IMR-90 (cell line): ENCODE measurements around the gene MAP3K13. TPM values are rescaled to one million over a fixed set of nuclear protein-coding genes. Genes with fewer than 3 reads are reported as not detected.

Experiments
- ATAC-seq: fragments of 200-7000 bp; cut with Tn5 transposase; 2 replicates; pipeline ENCODE4 v1.9.1; 2020; ENCODE audit warnings: low read depth, mild to moderate bottlenecking, moderate library complexity
- BruUV-seq: library from RNA; stranded (reverse); fragments of 400-500 nt; replicated peaks from 2 replicates; lab custom pipeline; 2021; lab: Mats Ljungman, UMichigan
- CTCF ChIA-PET: fragments of 300-600 bp; formaldehyde crosslinking; extraction: SDS; loops from one replicate; lab custom pipeline; 2021; ENCODE audit warnings: antibody characterized with exemption; lab: Yijun Ruan, JAX
- POLR2A ChIA-PET: fragments of 300-600 bp; sonication (Branson Sonifier 250); formaldehyde crosslinking; loops from one replicate; lab custom pipeline; 2022; ENCODE audit warnings: antibody characterized with exemption; ENCODE audit not compliant: unreplicated experiment; lab: Charles Lee
- DNase-seq: peaks from one replicate; pipeline ENCODE4 v3.0.0; 2013
- H2AFZ ChIP-seq: replicated peaks from 2 replicates; pipeline ENCODE3; 2013; ENCODE audit warnings: low read length, mild to moderate bottlenecking; ENCODE audit not compliant: poor library complexity
- H2AK5ac ChIP-seq: 2 replicates; pipeline ENCODE4 v1.6.1; 2013; ENCODE audit warnings: low read depth, low read length, inconsistent platforms
- H2AK9ac ChIP-seq: replicated peaks from 2 replicates; pipeline ENCODE3; 2013; ENCODE audit warnings: mild to moderate bottlenecking, low read depth, low read length, moderate library complexity; ENCODE audit not compliant: poor library complexity
- H2BK120ac ChIP-seq: 2 replicates; pipeline ENCODE4 v1.6.1; 2013; ENCODE audit warnings: low read depth, low read length, inconsistent platforms
- H2BK15ac ChIP-seq: 3 replicates; pipeline ENCODE4 v1.6.1; 2013; ENCODE audit warnings: low read depth, low read length, inconsistent platforms
- H2BK20ac ChIP-seq: 2 replicates; pipeline ENCODE4 v1.6.1; 2013; ENCODE audit warnings: low read depth, mild to moderate bottlenecking, inconsistent platforms, low read length, moderate library complexity
- H2BK5ac ChIP-seq: 2 replicates; pipeline ENCODE4 v1.6.1; 2013; ENCODE audit warnings: mild to moderate bottlenecking, low read depth, low read length, inconsistent platforms; ENCODE audit not compliant: poor library complexity, severe bottlenecking
- H3K14ac ChIP-seq: replicated peaks from 2 replicates; pipeline ENCODE4 v1.6.1; 2013; ENCODE audit warnings: low read depth, low read length, inconsistent platforms
- H3K18ac ChIP-seq: 2 replicates; pipeline ENCODE4 v1.6.1; 2013; ENCODE audit warnings: low read depth, low read length, control low read depth
- H3K23ac ChIP-seq: 2 replicates; pipeline ENCODE4 v1.6.1; 2013; ENCODE audit warnings: low read depth, low read length, inconsistent platforms
- H3K27ac ChIP-seq: 2 replicates; pipeline ENCODE4 v1.5.1; 2013; ENCODE audit warnings: mild to moderate bottlenecking, control low read depth, low read length; ENCODE audit not compliant: insufficient read depth
- H3K27me3 ChIP-seq: 2 replicates; pipeline ENCODE4 v1.6.1; 2013; ENCODE audit warnings: low read length; ENCODE audit not compliant: control insufficient read depth, insufficient read depth
- H3K36me3 ChIP-seq: 2 replicates; pipeline ENCODE4 v1.6.1; 2013; ENCODE audit warnings: low read length, mixed read lengths; ENCODE audit not compliant: control insufficient read depth, insufficient read depth
- H3K4ac ChIP-seq: 2 replicates; pipeline ENCODE4 v1.6.1; 2013; ENCODE audit warnings: low read depth, low read length, inconsistent platforms
- H3K4me1 ChIP-seq: 2 replicates; pipeline ENCODE4 v1.6.1; 2013; ENCODE audit warnings: low read length, mixed read lengths; ENCODE audit not compliant: control insufficient read depth, insufficient read depth
- H3K4me2 ChIP-seq: 2 replicates; pipeline ENCODE4 v1.6.1; 2013; ENCODE audit warnings: low read depth, mild to moderate bottlenecking, control low read depth, low read length, moderate library complexity
- H3K4me3 ChIP-seq: 2 replicates; pipeline ENCODE4 v1.5.1; 2013; ENCODE audit warnings: low read depth, mild to moderate bottlenecking, control low read depth, low read length, moderate library complexity; ENCODE audit not compliant: insufficient read depth
- H3K56ac ChIP-seq: 2 replicates; pipeline ENCODE4 v1.6.1; 2013; ENCODE audit warnings: low read length, inconsistent platforms; ENCODE audit not compliant: insufficient read depth; ENCODE audit errors: extremely low read depth
- H3K79me1 ChIP-seq, 2 experiments: 2 replicates each; pipeline ENCODE4 v1.6.1; 2013; ENCODE audit warnings: low read length in 2 of 2, inconsistent platforms in 1 of 2, low read depth in 1 of 2
- H3K9ac ChIP-seq: 2 replicates; pipeline ENCODE4 v1.6.1; 2013; ENCODE audit warnings: low read depth, low read length, control low read depth
- H3K9me1 ChIP-seq: 2 replicates; pipeline ENCODE4 v1.6.1; 2013; ENCODE audit warnings: low read length, inconsistent platforms; ENCODE audit not compliant: insufficient read depth
- H3K9me3 ChIP-seq: 2 replicates; pipeline ENCODE4 v1.6.1; 2013; ENCODE audit warnings: low read length; ENCODE audit not compliant: control insufficient read depth, insufficient read depth
- H4K20me1 ChIP-seq: 2 replicates; pipeline ENCODE4 v1.6.1; 2013; ENCODE audit warnings: low read length, inconsistent platforms; ENCODE audit not compliant: insufficient read depth
- H4K5ac ChIP-seq: 2 replicates; pipeline ENCODE4 v1.6.1; 2013; ENCODE audit warnings: mild to moderate bottlenecking, low read depth, low read length, control low read depth
- H4K8ac ChIP-seq, 2 experiments: 2 replicates each; pipeline ENCODE4 v1.6.1; 2013; ENCODE audit warnings: low read depth in 2 of 2, low read length in 2 of 2, control low read depth in 1 of 2, inconsistent platforms in 1 of 2
- H4K91ac ChIP-seq: 2 replicates; pipeline ENCODE4 v1.6.1; 2013; ENCODE audit warnings: low read depth, low read length, inconsistent platforms; ENCODE audit not compliant: insufficient read depth
- MAFK ChIP-seq: IDR thresholded peaks from 2 replicates; pipeline ENCODE4 v1.6.1; 2012; ENCODE audit warnings: low read depth, low read length, improper control_type of control experiment
- NFE2L2 ChIP-seq: fragments of 150-350 bp; IDR thresholded peaks from 2 replicates; pipeline ENCODE4 v1.6.1; 2016; ENCODE audit warnings: low read depth, mild to moderate bottlenecking, low read length
- RFX5 ChIP-seq: IDR thresholded peaks from 2 replicates; pipeline ENCODE4 v1.8.0; 2012; ENCODE audit warnings: low read depth, mild to moderate bottlenecking, low read length, moderate library complexity
- WGBS, 2 experiments: methylation state at CpG; one replicate each; pipeline versions ENCODE4 v1.1.5 to v1.1.7; 2013; ENCODE audit warnings: missing lambda C conversion rate in 2 of 2; ENCODE audit not compliant: insufficient read length in 1 of 2; ENCODE audit errors: extremely low coverage in 2 of 2; 5-methylcytosine and 5-hydroxymethylcytosine counted together
- dilution Hi-C: fragments of 300-500 bp; cut with HindIII; formaldehyde crosslinking; loops from one replicate; pipeline ENCODE4 v1.14.3; 2018; ENCODE audit warnings: low sequenced_read_pairs; ENCODE audit not compliant: unreplicated experiment
- in situ Hi-C: fragments of 300-500 bp; cut with MboI; formaldehyde crosslinking; loops from 3 replicates; pipeline ENCODE4 v1.14.3; 2019; ENCODE audit warnings: low sequenced_read_pairs, inconsistent platforms, mixed read lengths
- intact Hi-C: fragments of 100-400 bp; cut with micrococcal nuclease; formaldehyde crosslinking; loops from 2 replicates; pipeline ENCODE4 v1.10.0; 2022
- polyA plus RNA-seq, 3 experiments: library from polyadenylated mRNA; depleted of rRNA; stranded (reverse); fragments of >200 nt; gene quantifications; 2 replicates each; pipeline ENCODE4 v1.2.3, GENCODE V29; 2012; ENCODE audit warnings: low replicate concordance in 1 of 3
- total RNA-seq: library from RNA; depleted of rRNA; stranded (reverse); fragments of >200 nt; gene quantifications from 2 replicates; pipeline ENCODE4 v1.2.3, GENCODE V29; 2012
- TF ChIP-seq, protein P1 (sequence below): fragments of 150-350 bp; IDR thresholded peaks from 2 replicates; pipeline ENCODE4 v1.6.1; 2016; ENCODE audit warnings: low read depth, mild to moderate bottlenecking, low read length, moderate library complexity, borderline replicate concordance
- TF ChIP-seq, protein P2 (sequence below): fragments of 150-350 bp; IDR thresholded peaks from 2 replicates; pipeline ENCODE4 v1.6.1; 2017; ENCODE audit warnings: mild to moderate bottlenecking, antibody characterized with exemption, low read length, low read depth
- TF ChIP-seq, protein P3 (sequence below): conservative IDR thresholded peaks from 2 replicates; pipeline ENCODE4 v1.5.1; 2012; ENCODE audit warnings: mild to moderate bottlenecking, low read depth, low read length, improper control_type of control experiment

Gene MAP3K13
- total and polyA plus RNA-seq, 2 of the 4 experiments (the other 2 are of a cell fraction) = 9.9 to 17.6 TPM

DNA sequence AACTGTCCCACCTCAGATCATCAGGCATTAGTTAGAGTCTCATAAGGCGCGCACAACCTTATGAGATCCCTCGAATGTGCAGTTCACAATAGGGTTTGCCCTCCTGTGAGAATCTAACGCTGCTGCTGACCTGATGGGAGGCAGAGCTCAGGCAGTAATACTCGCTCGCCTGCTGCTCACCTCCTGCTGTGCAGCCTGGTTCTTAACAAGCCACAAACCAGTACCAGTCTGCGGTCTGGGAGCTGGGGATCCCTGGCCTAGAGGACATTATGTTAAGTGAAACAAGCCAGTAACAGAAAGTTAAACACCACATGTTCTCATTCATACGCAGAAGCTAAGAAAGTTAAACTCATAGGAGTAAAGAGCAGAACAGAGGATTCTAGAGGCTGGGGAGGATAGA is 47.0 kb downstream of the MAP3K13 start:
- ChIA-PET POLR2A (no interaction called here), CTCF (no interaction called here)
- H3K18ac ChIP-seq = no peak overlapping the region
- H3K27me3 ChIP-seq = no peaks in the 10 kb centered on the region
- H2BK20ac ChIP-seq = no peak overlapping the region
- no peak overlapping the region for H4K91ac ChIP-seq
- no peak for DNase-seq
- no peaks in the 10 kb centered on the region for H3K4me1 ChIP-seq
- H2BK5ac ChIP-seq = no peak overlapping the region
- H4K5ac ChIP-seq = no peak overlapping the region
- no peak overlapping the region for H4K8ac ChIP-seq
- H3K56ac ChIP-seq = no peak overlapping the region
- no peak overlapping the region for H2AFZ ChIP-seq
- H3K9me1 ChIP-seq = no peaks in the 10 kb centered on the region
- H2BK120ac ChIP-seq = no peak overlapping the region
- TF ChIP-seq RFX5 = no peak
- TF ChIP-seq, protein P1, sequence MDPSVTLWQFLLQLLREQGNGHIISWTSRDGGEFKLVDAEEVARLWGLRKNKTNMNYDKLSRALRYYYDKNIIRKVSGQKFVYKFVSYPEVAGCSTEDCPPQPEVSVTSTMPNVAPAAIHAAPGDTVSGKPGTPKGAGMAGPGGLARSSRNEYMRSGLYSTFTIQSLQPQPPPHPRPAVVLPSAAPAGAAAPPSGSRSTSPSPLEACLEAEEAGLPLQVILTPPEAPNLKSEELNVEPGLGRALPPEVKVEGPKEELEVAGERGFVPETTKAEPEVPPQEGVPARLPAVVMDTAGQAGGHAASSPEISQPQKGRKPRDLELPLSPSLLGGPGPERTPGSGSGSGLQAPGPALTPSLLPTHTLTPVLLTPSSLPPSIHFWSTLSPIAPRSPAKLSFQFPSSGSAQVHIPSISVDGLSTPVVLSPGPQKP = no peak
- no peak for TF ChIP-seq NFE2L2
- no peak for TF ChIP-seq MAFK
- TF ChIP-seq, protein P2, sequence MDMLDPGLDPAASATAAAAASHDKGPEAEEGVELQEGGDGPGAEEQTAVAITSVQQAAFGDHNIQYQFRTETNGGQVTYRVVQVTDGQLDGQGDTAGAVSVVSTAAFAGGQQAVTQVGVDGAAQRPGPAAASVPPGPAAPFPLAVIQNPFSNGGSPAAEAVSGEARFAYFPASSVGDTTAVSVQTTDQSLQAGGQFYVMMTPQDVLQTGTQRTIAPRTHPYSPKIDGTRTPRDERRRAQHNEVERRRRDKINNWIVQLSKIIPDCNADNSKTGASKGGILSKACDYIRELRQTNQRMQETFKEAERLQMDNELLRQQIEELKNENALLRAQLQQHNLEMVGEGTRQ = no peak
- TF ChIP-seq, protein P3, sequence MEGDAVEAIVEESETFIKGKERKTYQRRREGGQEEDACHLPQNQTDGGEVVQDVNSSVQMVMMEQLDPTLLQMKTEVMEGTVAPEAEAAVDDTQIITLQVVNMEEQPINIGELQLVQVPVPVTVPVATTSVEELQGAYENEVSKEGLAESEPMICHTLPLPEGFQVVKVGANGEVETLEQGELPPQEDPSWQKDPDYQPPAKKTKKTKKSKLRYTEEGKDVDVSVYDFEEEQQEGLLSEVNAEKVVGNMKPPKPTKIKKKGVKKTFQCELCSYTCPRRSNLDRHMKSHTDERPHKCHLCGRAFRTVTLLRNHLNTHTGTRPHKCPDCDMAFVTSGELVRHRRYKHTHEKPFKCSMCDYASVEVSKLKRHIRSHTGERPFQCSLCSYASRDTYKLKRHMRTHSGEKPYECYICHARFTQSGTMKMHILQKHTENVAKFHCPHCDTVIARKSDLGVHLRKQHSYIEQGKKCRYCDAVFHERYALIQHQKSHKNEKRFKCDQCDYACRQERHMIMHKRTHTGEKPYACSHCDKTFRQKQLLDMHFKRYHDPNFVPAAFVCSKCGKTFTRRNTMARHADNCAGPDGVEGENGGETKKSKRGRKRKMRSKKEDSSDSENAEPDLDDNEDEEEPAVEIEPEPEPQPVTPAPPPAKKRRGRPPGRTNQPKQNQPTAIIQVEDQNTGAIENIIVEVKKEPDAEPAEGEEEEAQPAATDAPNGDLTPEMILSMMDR = no peak
- WGBS, 2 experiments = 80% methylated on average over 1 of the region's 8 CpGs; no CpG with 5 or more reads in 1 of the 2 experiments
- H3K27ac ChIP-seq = no peak overlapping the region
- no peak overlapping the region for H2BK15ac ChIP-seq
- H3K14ac ChIP-seq = no peak overlapping the region
- no peak overlapping the region for H2AK5ac ChIP-seq
- no peaks in the 10 kb centered on the region for H4K20me1 ChIP-seq
- no peak overlapping the region for H3K9ac ChIP-seq
- H3K36me3 ChIP-seq = no peaks in the 10 kb centered on the region
- no TSS peak for BruUV-seq
- no peak overlapping the region for H2AK9ac ChIP-seq
- in situ Hi-C loops = no loop called here
- H3K23ac ChIP-seq = no peak overlapping the region
- dilution Hi-C loops = no loop called here
- no peak overlapping the region for H3K4ac ChIP-seq
- no peak overlapping the region for H3K4me3 ChIP-seq
- no peak for ATAC-seq
- intact Hi-C loops = no loop called here
- no peaks in the 10 kb centered on the region for H3K79me1 ChIP-seq
- no peaks in the 10 kb centered on the region for H3K9me3 ChIP-seq
- no peak overlapping the region for H3K4me2 ChIP-seq
